ENCODE measurements around the gene MAP3K5. TPM values are rescaled to one million over a fixed set of nuclear protein-coding genes. Genes with fewer than 3 reads are reported as not detected.
"Not testable (repeated sequence)": the region's sequence is repeated elsewhere in the genome, so short reads cannot be mapped to it uniquely, and the experiment has no call there.

The MAP3K5 gene
- total RNA-seq, 1 donor from 2014 or later: 0.09 TPM

- no peaks in the 10 kb centered on the region for H3K27me3 Mint-ChIP-seq (ENCODE audit: low read depth)
- H3K4me3 Mint-ChIP-seq: no peak overlapping the region
- TF ChIP-seq, protein P1, sequence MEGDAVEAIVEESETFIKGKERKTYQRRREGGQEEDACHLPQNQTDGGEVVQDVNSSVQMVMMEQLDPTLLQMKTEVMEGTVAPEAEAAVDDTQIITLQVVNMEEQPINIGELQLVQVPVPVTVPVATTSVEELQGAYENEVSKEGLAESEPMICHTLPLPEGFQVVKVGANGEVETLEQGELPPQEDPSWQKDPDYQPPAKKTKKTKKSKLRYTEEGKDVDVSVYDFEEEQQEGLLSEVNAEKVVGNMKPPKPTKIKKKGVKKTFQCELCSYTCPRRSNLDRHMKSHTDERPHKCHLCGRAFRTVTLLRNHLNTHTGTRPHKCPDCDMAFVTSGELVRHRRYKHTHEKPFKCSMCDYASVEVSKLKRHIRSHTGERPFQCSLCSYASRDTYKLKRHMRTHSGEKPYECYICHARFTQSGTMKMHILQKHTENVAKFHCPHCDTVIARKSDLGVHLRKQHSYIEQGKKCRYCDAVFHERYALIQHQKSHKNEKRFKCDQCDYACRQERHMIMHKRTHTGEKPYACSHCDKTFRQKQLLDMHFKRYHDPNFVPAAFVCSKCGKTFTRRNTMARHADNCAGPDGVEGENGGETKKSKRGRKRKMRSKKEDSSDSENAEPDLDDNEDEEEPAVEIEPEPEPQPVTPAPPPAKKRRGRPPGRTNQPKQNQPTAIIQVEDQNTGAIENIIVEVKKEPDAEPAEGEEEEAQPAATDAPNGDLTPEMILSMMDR (conservative IDR thresholded peaks at IDR 0.05): no peak
Measured at GRCh38 chr6:136717716-136717990, 74.6 kb downstream of the MAP3K5 start.

GRCh38 chr6:136716917-136717715 is 75.2 kb downstream of the MAP3K5 start:
- H3K27ac Mint-ChIP-seq (ENCODE audit: unreplicated experiment): no peak overlapping the region
- TF ChIP-seq, protein P1 (conservative IDR thresholded peaks at IDR 0.05): no peak
- no peak overlapping the region for H3K4me3 Mint-ChIP-seq
- no peaks in the 10 kb centered on the region for H3K4me1 Mint-ChIP-seq
- peaks cover 2% of the 10 kb centered on the region for H3K36me3 Mint-ChIP-seq (ENCODE audit: low read depth)
- H3K27me3 Mint-ChIP-seq (ENCODE audit: low read depth): no peaks in the 10 kb centered on the region
- no peaks in the 10 kb centered on the region for H3K9me3 Mint-ChIP-seq
- DNase-seq (ENCODE audit: low read depth, low spot score): no peak

More at GRCh38 chr6:136717716-136717990, 74.6 kb downstream of the MAP3K5 start:
- no peaks in the 10 kb centered on the region for H3K9me3 Mint-ChIP-seq
- peaks cover 2% of the 10 kb centered on the region for H3K36me3 Mint-ChIP-seq (ENCODE audit: low read depth)
- H3K4me1 Mint-ChIP-seq: no peaks in the 10 kb centered on the region
- DNase-seq (ENCODE audit: low read depth, low spot score): no peak
- no peak overlapping the region for H3K27ac Mint-ChIP-seq (ENCODE audit: unreplicated experiment)

DNA sequence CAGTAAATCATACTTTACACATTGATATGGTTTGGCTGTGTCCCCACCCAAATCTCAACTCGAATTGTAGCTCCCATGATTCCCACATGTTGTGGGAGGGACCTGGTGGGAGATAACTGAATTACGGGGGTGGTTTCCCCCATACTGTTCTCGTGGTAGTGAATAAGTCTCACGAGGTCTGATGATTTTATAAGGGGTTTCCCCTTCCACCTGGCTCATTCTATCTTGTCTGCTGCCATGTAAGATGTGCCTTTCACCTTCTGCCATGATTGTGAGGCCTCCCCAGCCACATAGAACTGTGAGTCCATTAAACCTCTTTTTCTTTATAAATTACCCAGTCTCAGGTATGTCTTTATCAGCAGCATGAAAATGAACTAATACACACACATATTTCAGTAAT is 79.6 kb downstream of the MAP3K5 start:
- H3K9me3 Mint-ChIP-seq; H3K36me3 Mint-ChIP-seq (ENCODE audit: low read depth); H3K27ac Mint-ChIP-seq (ENCODE audit: unreplicated experiment); H3K4me3 Mint-ChIP-seq; DNase-seq (ENCODE audit: low read depth, low spot score); H3K4me1 Mint-ChIP-seq; H3K27me3 Mint-ChIP-seq (ENCODE audit: low read depth): not testable (repeated sequence)

- Mint-ChIP-seq H3K27ac (ENCODE audit: unreplicated experiment) (no peak overlapping the region), H3K36me3 (ENCODE audit: low read depth) (no peaks in the 10 kb centered on the region), H3K4me3 (no peak overlapping the region), H3K27me3 (ENCODE audit: low read depth) (no peaks in the 10 kb centered on the region), H3K9me3 (no peaks in the 10 kb centered on the region), H3K4me1 (no peaks in the 10 kb centered on the region)
- DNase-seq (ENCODE audit: low read depth, low spot score): no peak
- TF ChIP-seq, protein P1 (conservative IDR thresholded peaks at IDR 0.05): no peak
Measured at GRCh38 chr6:136711644-136712043, 80.6 kb downstream of the MAP3K5 start.

- no peaks in the 10 kb centered on the region for H3K9me3 Mint-ChIP-seq
- H3K27me3 Mint-ChIP-seq (ENCODE audit: low read depth): no peaks in the 10 kb centered on the region
- no peaks in the 10 kb centered on the region for H3K36me3 Mint-ChIP-seq (ENCODE audit: low read depth)
- DNase-seq (ENCODE audit: low read depth, low spot score): no peak
- no peak overlapping the region for H3K27ac Mint-ChIP-seq (ENCODE audit: unreplicated experiment)
- H3K4me3 Mint-ChIP-seq: no peak overlapping the region
- TF ChIP-seq, protein P1 (conservative IDR thresholded peaks at IDR 0.05): no peak
- no peaks in the 10 kb centered on the region for H3K4me1 Mint-ChIP-seq
Measured at GRCh38 chr6:136710877-136711552, 81.3 kb downstream of the MAP3K5 start.

DNA sequence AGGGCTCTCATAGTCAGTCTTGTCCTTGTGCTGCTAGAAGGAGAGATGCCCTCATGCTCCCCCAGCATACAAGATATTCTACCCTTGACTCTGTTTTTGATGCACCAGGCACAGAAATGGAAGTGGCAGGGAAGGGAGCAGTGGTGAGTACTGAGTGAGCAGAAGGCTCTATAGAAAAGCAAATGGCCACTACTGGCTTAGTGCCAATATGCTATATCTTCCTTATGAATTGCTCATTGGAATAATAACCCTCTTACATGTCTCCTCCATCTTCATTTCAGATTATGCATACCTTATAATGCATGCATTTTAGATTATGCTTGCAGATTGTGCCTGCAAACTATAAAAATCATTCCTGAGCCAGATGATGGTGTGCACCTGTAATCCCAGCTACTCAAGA is 82.8 kb downstream of the MAP3K5 start:
- H3K36me3 Mint-ChIP-seq (ENCODE audit: low read depth): no peaks in the 10 kb centered on the region
- TF ChIP-seq, protein P1 (conservative IDR thresholded peaks at IDR 0.05): no peak
- H3K4me1 Mint-ChIP-seq: no peaks in the 10 kb centered on the region
- no peak overlapping the region for H3K27ac Mint-ChIP-seq (ENCODE audit: unreplicated experiment)
- H3K9me3 Mint-ChIP-seq: no peaks in the 10 kb centered on the region
- no peak for DNase-seq (ENCODE audit: low read depth, low spot score)
- H3K27me3 Mint-ChIP-seq (ENCODE audit: low read depth): no peaks in the 10 kb centered on the region
- no peak overlapping the region for H3K4me3 Mint-ChIP-seq
